NB4 (cell line): ENCODE data around the gene KRT36.
A peak's percentile ranks its signal among the peaks of the same experiment; 100 is the strongest.

Source experiments
- DNase-seq: peaks from one replicate; pipeline ENCODE4 v3.0.0; 2010; ENCODE audit warnings: low read depth
- H3K4me3 ChIP-seq: one replicate; pipeline ENCODE4 v1.5.1; 2011; ENCODE audit warnings: mild to moderate bottlenecking, low read depth, low read length, moderate library complexity
- MAX ChIP-seq: IDR thresholded peaks from 2 replicates; pipeline ENCODE4 v1.6.1; 2011; ENCODE audit warnings: low read depth, low read length
- MYC ChIP-seq: IDR thresholded peaks from 2 replicates; pipeline ENCODE4 v1.6.1; 2011; ENCODE audit warnings: low read depth, low read length
- POLR2A ChIP-seq: IDR thresholded peaks from 2 replicates; pipeline ENCODE4 v1.6.1; 2011; ENCODE audit warnings: mild to moderate bottlenecking; ENCODE audit not compliant: insufficient read length; ENCODE audit errors: extremely low read depth
- TF ChIP-seq, protein P1 (sequence below): IDR thresholded peaks from one replicate; pipeline ENCODE4 v1.5.1; 2012; ENCODE audit warnings: low read depth, low read length

Gene KRT36

GRCh38 chr17:41492771-41493170, 3.1 kb upstream of the KRT36 start:
- no peak for DNase-seq

GRCh38 chr17:41492351-41492750, 2.6 kb upstream of the KRT36 start:
- no peak for DNase-seq
- no peak overlapping the region for H3K4me3 ChIP-seq
- TF ChIP-seq, protein P1, sequence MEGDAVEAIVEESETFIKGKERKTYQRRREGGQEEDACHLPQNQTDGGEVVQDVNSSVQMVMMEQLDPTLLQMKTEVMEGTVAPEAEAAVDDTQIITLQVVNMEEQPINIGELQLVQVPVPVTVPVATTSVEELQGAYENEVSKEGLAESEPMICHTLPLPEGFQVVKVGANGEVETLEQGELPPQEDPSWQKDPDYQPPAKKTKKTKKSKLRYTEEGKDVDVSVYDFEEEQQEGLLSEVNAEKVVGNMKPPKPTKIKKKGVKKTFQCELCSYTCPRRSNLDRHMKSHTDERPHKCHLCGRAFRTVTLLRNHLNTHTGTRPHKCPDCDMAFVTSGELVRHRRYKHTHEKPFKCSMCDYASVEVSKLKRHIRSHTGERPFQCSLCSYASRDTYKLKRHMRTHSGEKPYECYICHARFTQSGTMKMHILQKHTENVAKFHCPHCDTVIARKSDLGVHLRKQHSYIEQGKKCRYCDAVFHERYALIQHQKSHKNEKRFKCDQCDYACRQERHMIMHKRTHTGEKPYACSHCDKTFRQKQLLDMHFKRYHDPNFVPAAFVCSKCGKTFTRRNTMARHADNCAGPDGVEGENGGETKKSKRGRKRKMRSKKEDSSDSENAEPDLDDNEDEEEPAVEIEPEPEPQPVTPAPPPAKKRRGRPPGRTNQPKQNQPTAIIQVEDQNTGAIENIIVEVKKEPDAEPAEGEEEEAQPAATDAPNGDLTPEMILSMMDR = no peak
- TF ChIP-seq MAX (no peak), MYC (no peak), POLR2A (no peak)

More at GRCh38 chr17:41492771-41493170, 3.1 kb upstream of the KRT36 start:
- no peak overlapping the region for H3K4me3 ChIP-seq
- TF ChIP-seq, protein P1 = no peak
- no peak for TF ChIP-seq POLR2A
- no peak for TF ChIP-seq MYC
- no peak for TF ChIP-seq MAX

DNA sequence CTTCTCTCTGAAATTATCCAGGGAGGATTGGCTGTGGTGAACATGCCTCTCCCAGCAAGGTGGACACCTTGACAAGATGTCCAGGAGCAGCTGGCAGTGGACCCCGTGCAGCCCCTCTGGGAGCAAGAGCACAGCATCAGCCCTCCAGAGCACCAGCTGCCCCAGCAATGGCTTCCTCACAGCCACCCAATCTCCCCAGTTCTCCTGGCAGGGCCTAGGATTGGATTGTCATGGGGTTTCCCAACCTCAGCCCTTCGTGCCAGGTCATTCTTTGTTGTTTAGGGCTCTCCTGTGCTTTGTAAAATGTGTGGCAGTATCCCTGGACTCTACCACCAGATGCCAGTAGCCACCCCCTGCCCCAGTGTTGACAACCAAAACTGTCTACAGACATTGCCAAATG, 1.8 kb upstream of the KRT36 start:
- H3K4me3 ChIP-seq = no peak overlapping the region
- DNase-seq = no peak
- TF ChIP-seq MAX = no peak
- no peak for TF ChIP-seq MYC
- TF ChIP-seq POLR2A = no peak

GRCh38 chr17:41490000-41490990, 585 bp upstream of the KRT36 start:
- TF ChIP-seq MYC = no peak
- TF ChIP-seq POLR2A = no peak
- TF ChIP-seq, protein P1 = no peak
- no peak for TF ChIP-seq MAX
- DNase-seq = no peak
- no peak overlapping the region for H3K4me3 ChIP-seq

GRCh38 chr17:41486809-41487530, 2.7 kb downstream of the KRT36 start:
- no peak overlapping the region for H3K4me3 ChIP-seq
- TF ChIP-seq MYC = no peak
- TF ChIP-seq POLR2A = no peak
- TF ChIP-seq MAX = no peak
- TF ChIP-seq, protein P1 = peak; percentile 59
- DNase-seq = peak; percentile 27
